ENCODE data around the gene TSR3. TPM values are rescaled to one million over a fixed set of nuclear protein-coding genes. Genes with fewer than 3 reads are reported as not detected.

The TSR3 gene
- total RNA-seq, 4 donors from 2014 or later, result 15.9 to 101 (median 30.8) TPM

- Histone ChIP-seq H3K27ac (no peak overlapping the region), H3K36me3 (no peaks in the 10 kb centered on the region), H3K4me1 (no peaks in the 10 kb centered on the region), H3K27me3 (no peaks in the 10 kb centered on the region), H3K9me3 (no peaks in the 10 kb centered on the region), H3K4me3 (no peak overlapping the region)
- intact Hi-C loops (cut with DNase I; ENCODE audit: low total_unique reads), result no loop called here
- no peak for DNase-seq
- TF ChIP-seq CTCF (IDR thresholded peaks at IDR 0.05), result no peak
Measured at GRCh38 chr16:1361685-1362360, 10.1 kb upstream of the TSR3 start.

GRCh38 chr16:1357906-1358566 lies 6.4 kb upstream of the TSR3 start:
- no peak for TF ChIP-seq POLR2A (IDR thresholded peaks at IDR 0.05)
- TF ChIP-seq CTCF (IDR thresholded peaks at IDR 0.05), result no peak
- H3K4me3 ChIP-seq, result no peak overlapping the region
- no peak overlapping the region for H3K27ac ChIP-seq
- DNase-seq, result no peak
- H3K4me1 ChIP-seq, result peaks cover 0 to 2% of the 10 kb centered on the region in 2 donors
- intact Hi-C loops (cut with DNase I; ENCODE audit: low total_unique reads), result no loop called here
- H3K9me3 ChIP-seq, result no peaks in the 10 kb centered on the region
- no peaks in the 10 kb centered on the region for H3K27me3 ChIP-seq
- H3K36me3 ChIP-seq, result no peaks in the 10 kb centered on the region

GRCh38 chr16:1356061-1356900 lies 4.6 kb upstream of the TSR3 start:
- no peaks in the 10 kb centered on the region for H3K27me3 ChIP-seq
- intact Hi-C loops (cut with DNase I; ENCODE audit: low total_unique reads), result no loop called here
- no peak for DNase-seq
- H3K9me3 ChIP-seq, result no peaks in the 10 kb centered on the region
- H3K36me3 ChIP-seq, result no peaks in the 10 kb centered on the region
- no peak overlapping the region for H3K27ac ChIP-seq
- H3K4me3 ChIP-seq, result no peak overlapping the region
- TF ChIP-seq CTCF (IDR thresholded peaks at IDR 0.05), result no peak
- no peak for TF ChIP-seq POLR2A (IDR thresholded peaks at IDR 0.05)
- H3K4me1 ChIP-seq, result peaks cover under 1 to 7% of the 10 kb centered on the region in 2 donors

GRCh38 chr16:1355591-1355990 lies 3.9 kb upstream of the TSR3 start:
- TF ChIP-seq POLR2A (IDR thresholded peaks at IDR 0.05) (no peak), CTCF (IDR thresholded peaks at IDR 0.05) (no peak)
- Histone ChIP-seq H3K27ac (no peak overlapping the region), H3K4me1 (peaks cover 7% of the 10 kb centered on the region in 2 donors), H3K9me3 (no peaks in the 10 kb centered on the region), H3K4me3 (no peak overlapping the region), H3K36me3 (no peaks in the 10 kb centered on the region), H3K27me3 (no peaks in the 10 kb centered on the region)
- intact Hi-C loops (cut with DNase I; ENCODE audit: low total_unique reads), result no loop called here
- DNase-seq, result no peak
